Naive thymus-derived CD4-positive, alpha-beta T cell (primary cell): Measurements from ENCODE around the gene GSTO1. TPM values are rescaled to one million over a fixed set of nuclear protein-coding genes. Genes with fewer than 3 reads are reported as not detected.

Experiments
- ATAC-seq: fragments of 150-1000 bp; cut with Tn5 transposase; 2 replicates; pipeline ENCODE4 v1.10.0; 2021; ENCODE audit warnings: mild to moderate bottlenecking, moderate library complexity
- CTCF ChIA-PET: fragments of 350-600 bp; sonication (Branson Sonifier 250); formaldehyde crosslinking; loops from one replicate; lab custom pipeline; 2021; ENCODE audit warnings: antibody characterized with exemption; lab: Charles Lee
- POLR2A ChIA-PET: fragments of 350-600 bp; sonication (Branson Sonifier 250); formaldehyde crosslinking; loops from one replicate; lab custom pipeline; 2021; ENCODE audit warnings: antibody characterized with exemption, inconsistent platforms; lab: Charles Lee
- DNase-seq, 9 donors: peaks; one replicate each; pipeline versions ENCODE4 v3.0.0 to v3.0.0-alpha.2; 2020 to 2022; ENCODE audit warnings: mixed read lengths in 1 of 9
- H3K27ac ChIP-seq: one replicate; pipeline ENCODE4 v1.7.0; 2013; ENCODE audit warnings: mild to moderate bottlenecking, low read depth, low read length, moderate library complexity
- H3K27me3 ChIP-seq, 2 donors: one replicate each; pipeline ENCODE4 v1.7.0; 2013; ENCODE audit warnings: low read length in 2 of 2, mild to moderate bottlenecking in 2 of 2, moderate library complexity in 2 of 2; ENCODE audit not compliant: control insufficient read depth in 2 of 2, insufficient read depth in 2 of 2
- H3K36me3 ChIP-seq, 3 experiments: 1 replicate in 2 of 3; 2 replicates in 1 of 3; pipeline ENCODE4 v1.7.0; 2013; ENCODE audit warnings: low read length in 3 of 3, mild to moderate bottlenecking in 3 of 3, moderate library complexity in 1 of 3; ENCODE audit not compliant: insufficient read depth in 3 of 3, control insufficient read depth in 2 of 3
- H3K4me1 ChIP-seq, 2 donors: one replicate each; pipeline ENCODE4 v1.7.0; 2013; ENCODE audit warnings: low read length in 2 of 2, mild to moderate bottlenecking in 2 of 2, moderate library complexity in 1 of 2; ENCODE audit not compliant: control insufficient read depth in 2 of 2, insufficient read depth in 2 of 2
- H3K4me3 ChIP-seq: 2 replicates; pipeline ENCODE4 v1.7.0; 2013; ENCODE audit warnings: mild to moderate bottlenecking, low read length
- H3K9me3 ChIP-seq, 3 experiments: 1 replicate in 2 of 3; 2 replicates in 1 of 3; pipeline ENCODE4 v1.7.0; 2013; ENCODE audit warnings: low read length in 3 of 3; ENCODE audit not compliant: control insufficient read depth in 2 of 3
- H3K27ac Mint-ChIP-seq, 9 donors: one replicate each; pipeline ENCODE4 v1.8.0; 2020 to 2022; ENCODE audit warnings: mixed read lengths in 9 of 9, mild to moderate bottlenecking in 8 of 9, moderate library complexity in 5 of 9, inconsistent platforms in 2 of 9
- H3K27me3 Mint-ChIP-seq, 5 donors: one replicate each; pipeline ENCODE4 v1.8.0; 2021 to 2022; ENCODE audit warnings: mixed read lengths in 5 of 5, mild to moderate bottlenecking in 1 of 5
- H3K36me3 Mint-ChIP-seq, 5 donors: one replicate each; pipeline ENCODE4 v1.8.0; 2020 to 2022; ENCODE audit warnings: mixed read lengths in 5 of 5, mild to moderate bottlenecking in 3 of 5, inconsistent platforms in 1 of 5
- H3K4me1 Mint-ChIP-seq, 7 donors: one replicate each; pipeline ENCODE4 v1.8.0; 2020 to 2022; ENCODE audit warnings: mixed read lengths in 7 of 7, mild to moderate bottlenecking in 3 of 7, inconsistent platforms in 1 of 7
- H3K4me3 Mint-ChIP-seq, 10 donors: one replicate each; pipeline ENCODE4 v1.8.0; 2020 to 2022; ENCODE audit warnings: mild to moderate bottlenecking in 10 of 10, mixed read lengths in 10 of 10, moderate library complexity in 6 of 10, inconsistent platforms in 2 of 10
- H3K9me3 Mint-ChIP-seq, 11 donors: one replicate each; pipeline ENCODE4 v1.8.0; 2020 to 2022; ENCODE audit warnings: mixed read lengths in 11 of 11, mild to moderate bottlenecking in 4 of 11, inconsistent platforms in 1 of 11, moderate library complexity in 1 of 11
- intact Hi-C, 2 donors: fragments of 100-400 bp; cut with micrococcal nuclease; formaldehyde crosslinking; loops; one replicate each; pipeline ENCODE4 v1.15.1; 2023
- microRNA-seq: library from miRNA; unstranded; fragments of <30 nt; microRNA quantifications from one replicate; pipeline ENCODE4 v1.2.0, GENCODE V29; 2022; ENCODE audit warnings: borderline microRNAs expressed
- polyA plus RNA-seq, 2 donors: library from polyadenylated mRNA; unstranded; fragments of 300-500 nt; fragmentation: Illumina TruSeq; gene quantifications; one replicate each; pipeline ENCODE4 v1.2.3, GENCODE V29; 2021
- total RNA-seq, 6 experiments: library from RNA in 5 of 6; stranded (reverse) in 5 of 6; gene quantifications; 1 replicate in 5 of 6; 2 replicates in 1 of 6; pipeline ENCODE4 v1.2.3 and lab custom pipeline; 2021 to 2026

GSTO1 gene
- total and polyA plus RNA-seq, 7 experiments from 2014 or later, result 28.1 to 141 (median 73.8) TPM

- intact Hi-C loops, result no loop called here
- Histone ChIP-seq H3K4me3 (no peak overlapping the region), H3K27me3 (no peaks in the 10 kb centered on the region), H3K4me1 (peaks cover 12 to 34% of the 10 kb centered on the region in 2 donors), H3K36me3 (peaks cover 0 to 51% (median 14%) of the 10 kb centered on the region in 3 experiments), H3K9me3 (no peaks in the 10 kb centered on the region), H3K27ac (no peak overlapping the region)
- Mint-ChIP-seq H3K4me1 (peaks cover 40 to 66% (median 56%) of the 10 kb centered on the region in 7 donors), H3K36me3 (peaks cover 0 to 27% (median 10%) of the 10 kb centered on the region in 5 donors), H3K27ac (peak overlapping the region in 4 of 9 donors; percentile 12 to 79 (median 22)), H3K9me3 (no peaks in the 10 kb centered on the region), H3K4me3 (no peak overlapping the region), H3K27me3 (no peaks in the 10 kb centered on the region)
- DNase-seq (no peak), ATAC-seq (no peak)
- CTCF ChIA-PET, result interaction anchor here (0.7 to 5.7 kb wide), 6 partner anchors 12 to 39 kb away, joined by 3 to 30 read pairs (median 4); partner anchors contain the start of gene ITPRIP
- POLR2A ChIA-PET, result interaction anchor here (1.1 to 1.2 kb wide), 2 partner anchors 10 to 13 kb away, joined by 4 to 5 read pairs; no protein-coding TSS in a partner anchor
Observed at GRCh38 chr10:104311184-104311720, 56.6 kb downstream of the GSTO1 start.

- Histone ChIP-seq H3K4me1 (peaks cover 0 to 29% of the 10 kb centered on the region in 2 donors), H3K36me3 (peaks cover 0 to 52% (median 14%) of the 10 kb centered on the region in 3 experiments), H3K27me3 (no peaks in the 10 kb centered on the region), H3K27ac (no peak overlapping the region), H3K4me3 (no peak overlapping the region), H3K9me3 (no peaks in the 10 kb centered on the region)
- H3K4me3 Mint-ChIP-seq, result no peak overlapping the region
- no peak overlapping the region for H3K27ac Mint-ChIP-seq
- CTCF ChIA-PET, result interaction anchor here (1.0 to 5.7 kb wide), 4 partner anchors 9 to 36 kb away, joined by 3 to 30 read pairs (median 6); no protein-coding TSS in a partner anchor
- intact Hi-C loops, result no loop called here
- H3K36me3 Mint-ChIP-seq, result peaks cover 0 to 30% (median 4%) of the 10 kb centered on the region in 5 donors
- H3K4me1 Mint-ChIP-seq, result peaks cover 26 to 63% (median 51%) of the 10 kb centered on the region in 7 donors
- no peak for ATAC-seq
- peaks cover 0 to 1% (median 0%) of the 10 kb centered on the region in 11 donors for H3K9me3 Mint-ChIP-seq
- no peak for DNase-seq
- no peaks in the 10 kb centered on the region for H3K27me3 Mint-ChIP-seq
- POLR2A ChIA-PET, result interaction anchor here (0.8 kb wide), 1 partner anchor 24 kb away, joined by 3 read pairs; no protein-coding TSS in a partner anchor
Observed at GRCh38 chr10:104314591-104315485, 60.1 kb downstream of the GSTO1 start.

GRCh38 chr10:104315486-104315921 lies 60.8 kb downstream of the GSTO1 start:
- peaks cover 0 to 49% (median 14%) of the 10 kb centered on the region in 3 experiments for H3K36me3 ChIP-seq
- H3K36me3 Mint-ChIP-seq, result peaks cover 0 to 30% (median 4%) of the 10 kb centered on the region in 5 donors
- DNase-seq (no peak), ATAC-seq (no peak)
- no peak overlapping the region for H3K27ac ChIP-seq
- ChIA-PET CTCF (interaction anchor here (1.7 to 5.7 kb wide), 2 partner anchors 9 to 35 kb away, joined by 9 to 30 read pairs; no protein-coding TSS in a partner anchor), POLR2A (no interaction called here)
- H3K4me1 ChIP-seq, result peaks cover 0 to 29% of the 10 kb centered on the region in 2 donors
- H3K4me3 Mint-ChIP-seq, result no peak overlapping the region
- peaks cover 33 to 63% (median 51%) of the 10 kb centered on the region in 7 donors for H3K4me1 Mint-ChIP-seq
- H3K9me3 Mint-ChIP-seq, result peaks cover 0 to 1% (median 0%) of the 10 kb centered on the region in 11 donors
- H3K9me3 ChIP-seq, result no peaks in the 10 kb centered on the region
- no peaks in the 10 kb centered on the region for H3K27me3 ChIP-seq
- no peak overlapping the region for H3K4me3 ChIP-seq
- H3K27ac Mint-ChIP-seq, result no peak overlapping the region
- H3K27me3 Mint-ChIP-seq, result no peaks in the 10 kb centered on the region
- intact Hi-C loops, result no loop called here

GRCh38 chr10:104316321-104317099 lies 61.8 kb downstream of the GSTO1 start:
- Mint-ChIP-seq H3K4me3 (no peak overlapping the region), H3K27me3 (no peaks in the 10 kb centered on the region), H3K27ac (peak overlapping the region in 5 of 9 donors; percentile 12 to 34 (median 30)), H3K36me3 (peaks cover 0 to 30% (median 4%) of the 10 kb centered on the region in 5 donors), H3K4me1 (peaks cover 43 to 65% (median 56%) of the 10 kb centered on the region in 7 donors), H3K9me3 (peaks cover 0 to 1% (median 0%) of the 10 kb centered on the region in 11 donors)
- Histone ChIP-seq H3K36me3 (peaks cover 0 to 44% (median 14%) of the 10 kb centered on the region in 3 experiments), H3K4me1 (peaks cover 9 to 39% of the 10 kb centered on the region in 2 donors), H3K27me3 (no peaks in the 10 kb centered on the region), H3K9me3 (no peaks in the 10 kb centered on the region), H3K4me3 (no peak overlapping the region), H3K27ac (no peak overlapping the region)
- ATAC-seq, result no peak
- intact Hi-C loops, result no loop called here
- POLR2A ChIA-PET, result interaction anchor here (1.1 kb wide), 1 partner anchor 11 kb away, joined by 3 read pairs; no protein-coding TSS in a partner anchor
- DNase-seq, result no peak
- CTCF ChIA-PET, result interaction anchor here (0.6 to 1.7 kb wide), 5 partner anchors 10 to 37 kb away, joined by 3 to 9 read pairs (median 3); partner anchors contain the start of genes CFAP58 and ITPRIP

Small RNAs within 50 kb of the gene (microRNA-seq; reads per million reads assigned to microRNA genes)
- gene MIR4482, result not detected
- not detected for gene MIR609

Other genes with a start within 250 kb of the GSTO1 start
- gene COL17A1, start 169.0 kb upstream of the GSTO1 start, total RNA-seq, result not detected
- gene COL17A1, start 169.0 kb upstream of the GSTO1 start, polyA plus RNA-seq, result not detected
- 10 to 100 TPM; 12.0 to 15.3 (median 14.2) TPM for gene SFR1, start 132.7 kb upstream of the GSTO1 start, total RNA-seq
- 10 to 100 TPM; 10.1 to 19.8 TPM for gene SFR1, start 132.7 kb upstream of the GSTO1 start, polyA plus RNA-seq
- under 1 TPM in 1 of 5 experiments, not detected in 4; 0.17 TPM for gene CFAP43, start 22.5 kb upstream of the GSTO1 start, total RNA-seq
- gene CFAP43, start 22.5 kb upstream of the GSTO1 start, polyA plus RNA-seq, result under 1 TPM in 1 of 2 donors, not detected in 1; 0.14 TPM
- gene GSTO2, start 14.3 kb downstream of the GSTO1 start, total RNA-seq, result 1 to 10 TPM; 1.1 to 2.5 (median 1.4) TPM
- 1 to 10 TPM; 1.0 to 1.3 TPM for gene GSTO2, start 14.3 kb downstream of the GSTO1 start, polyA plus RNA-seq
- 100 to 1,000 TPM in 1 of 5 experiments, 10 to 100 TPM in 4; 20.0 to 129 (median 27.8) TPM for gene ITPRIP, start 83.6 kb downstream of the GSTO1 start, total RNA-seq
- 10 to 100 TPM; 17.8 to 18.0 TPM for gene ITPRIP, start 83.6 kb downstream of the GSTO1 start, polyA plus RNA-seq
- under 1 TPM in 1 of 5 experiments, not detected in 4; 0.17 TPM for gene CFAP58, start 98.9 kb downstream of the GSTO1 start, total RNA-seq
- not detected for gene CFAP58, start 98.9 kb downstream of the GSTO1 start, polyA plus RNA-seq